Lower leg skin (tissue), 3 donors: ENCODE measurements around the gene JAG1.

Experiments used
- POLR2A ChIP-seq, 2 donors: fragments of 450-650 bp; IDR thresholded peaks; one replicate each; pipeline ENCODE4 v1.6.1; 2016 to 2017; ENCODE audit warnings: antibody characterized with exemption in 2 of 2, mild to moderate bottlenecking in 1 of 2, moderate library complexity in 1 of 2
- TF ChIP-seq, protein P1 (sequence below), 3 donors: fragments of 450-650 bp; IDR thresholded peaks; one replicate each; pipeline ENCODE4 v1.5.1; 2016; ENCODE audit warnings: antibody characterized with exemption in 3 of 3, mild to moderate bottlenecking in 3 of 3, moderate library complexity in 2 of 3

DNA sequence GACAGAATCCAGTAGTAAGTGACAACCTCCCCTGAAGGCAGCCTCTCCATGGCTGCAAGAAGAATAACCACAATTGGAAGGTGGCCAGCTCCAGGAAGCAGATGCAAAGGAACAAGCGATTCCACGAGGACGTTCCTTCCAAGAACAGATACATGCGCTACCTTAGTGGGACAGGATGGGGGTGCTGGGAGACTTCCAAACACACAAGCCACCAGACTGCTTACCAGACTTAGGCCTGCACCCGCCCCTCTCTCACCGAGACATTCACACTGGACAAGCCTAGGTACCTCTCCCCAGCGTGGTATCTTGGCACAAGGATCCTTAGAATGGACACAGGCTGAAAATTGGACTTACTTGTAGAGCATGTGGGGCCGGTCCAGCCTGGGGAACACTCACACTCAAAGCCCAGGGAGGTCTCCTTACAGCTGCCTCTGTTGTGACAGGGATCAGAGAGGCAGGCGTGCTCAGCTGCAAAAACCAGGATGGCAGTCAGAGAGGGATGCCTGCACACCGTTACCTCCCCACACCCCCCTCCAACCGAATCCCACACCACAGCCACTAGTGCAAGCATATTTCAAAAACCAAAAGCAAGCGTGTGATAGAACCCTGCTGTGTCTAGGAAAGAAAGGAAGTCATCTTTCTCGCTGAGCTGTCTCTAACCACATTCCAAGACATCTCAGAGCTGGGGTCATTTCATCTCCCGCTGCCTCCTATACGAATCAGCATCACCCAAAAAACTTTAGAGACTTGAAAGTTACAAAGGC is 22.4 kb downstream of the JAG1 start:
- TF ChIP-seq, protein P1, sequence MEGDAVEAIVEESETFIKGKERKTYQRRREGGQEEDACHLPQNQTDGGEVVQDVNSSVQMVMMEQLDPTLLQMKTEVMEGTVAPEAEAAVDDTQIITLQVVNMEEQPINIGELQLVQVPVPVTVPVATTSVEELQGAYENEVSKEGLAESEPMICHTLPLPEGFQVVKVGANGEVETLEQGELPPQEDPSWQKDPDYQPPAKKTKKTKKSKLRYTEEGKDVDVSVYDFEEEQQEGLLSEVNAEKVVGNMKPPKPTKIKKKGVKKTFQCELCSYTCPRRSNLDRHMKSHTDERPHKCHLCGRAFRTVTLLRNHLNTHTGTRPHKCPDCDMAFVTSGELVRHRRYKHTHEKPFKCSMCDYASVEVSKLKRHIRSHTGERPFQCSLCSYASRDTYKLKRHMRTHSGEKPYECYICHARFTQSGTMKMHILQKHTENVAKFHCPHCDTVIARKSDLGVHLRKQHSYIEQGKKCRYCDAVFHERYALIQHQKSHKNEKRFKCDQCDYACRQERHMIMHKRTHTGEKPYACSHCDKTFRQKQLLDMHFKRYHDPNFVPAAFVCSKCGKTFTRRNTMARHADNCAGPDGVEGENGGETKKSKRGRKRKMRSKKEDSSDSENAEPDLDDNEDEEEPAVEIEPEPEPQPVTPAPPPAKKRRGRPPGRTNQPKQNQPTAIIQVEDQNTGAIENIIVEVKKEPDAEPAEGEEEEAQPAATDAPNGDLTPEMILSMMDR (IDR thresholded peaks at IDR 0.05), result no peak
- no peak for TF ChIP-seq POLR2A (IDR thresholded peaks at IDR 0.05)
